ENCODE data around the gene ADK.

DNA sequence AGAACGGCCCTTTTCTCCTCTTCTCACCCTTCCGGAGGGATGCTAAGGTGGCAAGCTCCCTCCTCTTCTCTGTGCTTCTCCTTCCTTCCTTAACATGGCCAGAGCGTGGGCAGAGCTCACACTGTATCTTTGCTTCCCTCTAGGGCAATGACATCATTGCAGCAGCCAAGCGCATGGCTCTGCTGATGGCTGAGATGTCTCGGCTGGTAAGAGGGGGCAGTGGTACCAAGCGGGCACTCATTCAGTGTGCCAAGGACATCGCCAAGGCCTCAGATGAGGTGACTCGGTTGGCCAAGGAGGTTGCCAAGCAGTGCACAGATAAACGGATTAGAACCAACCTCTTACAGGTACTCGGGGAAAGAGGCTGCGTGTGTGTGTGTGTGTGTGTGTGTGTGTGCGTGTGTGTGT lies 37.0 kb upstream of the ADK start:
- TF ChIP-seq, protein P1, sequence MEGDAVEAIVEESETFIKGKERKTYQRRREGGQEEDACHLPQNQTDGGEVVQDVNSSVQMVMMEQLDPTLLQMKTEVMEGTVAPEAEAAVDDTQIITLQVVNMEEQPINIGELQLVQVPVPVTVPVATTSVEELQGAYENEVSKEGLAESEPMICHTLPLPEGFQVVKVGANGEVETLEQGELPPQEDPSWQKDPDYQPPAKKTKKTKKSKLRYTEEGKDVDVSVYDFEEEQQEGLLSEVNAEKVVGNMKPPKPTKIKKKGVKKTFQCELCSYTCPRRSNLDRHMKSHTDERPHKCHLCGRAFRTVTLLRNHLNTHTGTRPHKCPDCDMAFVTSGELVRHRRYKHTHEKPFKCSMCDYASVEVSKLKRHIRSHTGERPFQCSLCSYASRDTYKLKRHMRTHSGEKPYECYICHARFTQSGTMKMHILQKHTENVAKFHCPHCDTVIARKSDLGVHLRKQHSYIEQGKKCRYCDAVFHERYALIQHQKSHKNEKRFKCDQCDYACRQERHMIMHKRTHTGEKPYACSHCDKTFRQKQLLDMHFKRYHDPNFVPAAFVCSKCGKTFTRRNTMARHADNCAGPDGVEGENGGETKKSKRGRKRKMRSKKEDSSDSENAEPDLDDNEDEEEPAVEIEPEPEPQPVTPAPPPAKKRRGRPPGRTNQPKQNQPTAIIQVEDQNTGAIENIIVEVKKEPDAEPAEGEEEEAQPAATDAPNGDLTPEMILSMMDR (IDR thresholded peaks at IDR 0.05) = no peak
- TF ChIP-seq POLR2A (IDR thresholded peaks at IDR 0.05) = no peak

All from heart left ventricle (tissue), 13 donors.